HepG2 (cell line): ENCODE measurements around the gene HAUS7.

Experiments used
- AGO1 ChIP-seq: fragments of 200-400 bp; formaldehyde crosslinking; IDR thresholded peaks from 2 replicates; pipeline ENCODE4 v1.6.1; 2017; ENCODE audit warnings: mild to moderate bottlenecking, low read depth, low read length, moderate library complexity; ENCODE audit not compliant: poor library complexity, severe bottlenecking
- ZBTB4 ChIP-seq: sonication (generic); formaldehyde crosslinking; IDR thresholded peaks from 2 replicates; pipeline ENCODE4 v1.4.0; 2020; ENCODE audit warnings: missing genetic modification reagents, mild to moderate bottlenecking, borderline replicate concordance
- ZBTB49 ChIP-seq: sonication (generic); formaldehyde crosslinking; IDR thresholded peaks from 2 replicates; pipeline ENCODE4 v1.4.0; 2020; ENCODE audit warnings: missing genetic modification reagents, borderline replicate concordance
- ZNF274 ChIP-seq: sonication (generic); formaldehyde crosslinking; IDR thresholded peaks from 2 replicates; pipeline ENCODE4 v1.5.1; 2020; ENCODE audit warnings: mild to moderate bottlenecking, missing genetic modification reagents
- ZNF362 ChIP-seq: sonication (generic); formaldehyde crosslinking; IDR thresholded peaks from 2 replicates; pipeline ENCODE4 v1.4.0; 2020; ENCODE audit warnings: missing genetic modification reagents, mild to moderate bottlenecking, borderline replicate concordance
- TF ChIP-seq, protein P1 (sequence below): sonication (generic); formaldehyde crosslinking; IDR thresholded peaks from 2 replicates; pipeline ENCODE4 v1.5.0; 2020; ENCODE audit warnings: mild to moderate bottlenecking, missing genetic modification reagents, moderate library complexity
- TF ChIP-seq, protein P2 (sequence below): IDR thresholded peaks from 2 replicates; pipeline ENCODE4 v1.6.1; 2016; ENCODE audit warnings: control low read depth

DNA sequence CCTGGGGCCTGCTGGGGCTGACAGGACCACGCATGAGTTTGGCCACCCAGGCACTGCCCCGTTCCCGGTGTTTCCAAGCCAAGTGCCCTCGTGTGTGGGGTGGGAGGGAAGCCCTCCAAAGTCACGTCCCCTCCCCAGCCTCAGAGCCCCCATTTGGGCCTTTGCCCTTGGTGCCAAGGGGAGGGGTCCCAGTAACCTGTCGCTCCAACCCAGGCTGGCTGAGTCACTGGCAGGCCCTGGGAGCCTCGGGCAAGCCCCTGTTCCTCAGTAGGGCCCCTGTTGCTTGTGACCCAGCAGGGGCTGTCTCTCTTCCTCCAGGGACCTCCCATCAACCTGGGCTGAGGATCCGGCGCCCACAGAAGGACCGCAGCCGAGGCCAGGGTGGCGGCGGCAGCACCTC lies 10.7 kb upstream of the HAUS7 start:
- TF ChIP-seq ZBTB49 (CRISPR knock-in tag) (no peak), AGO1 (no peak), ZBTB4 (CRISPR knock-in tag) (no peak), ZNF274 (CRISPR knock-in tag) (no peak), ZNF362 (CRISPR knock-in tag) (no peak)
- TF ChIP-seq, protein P1, sequence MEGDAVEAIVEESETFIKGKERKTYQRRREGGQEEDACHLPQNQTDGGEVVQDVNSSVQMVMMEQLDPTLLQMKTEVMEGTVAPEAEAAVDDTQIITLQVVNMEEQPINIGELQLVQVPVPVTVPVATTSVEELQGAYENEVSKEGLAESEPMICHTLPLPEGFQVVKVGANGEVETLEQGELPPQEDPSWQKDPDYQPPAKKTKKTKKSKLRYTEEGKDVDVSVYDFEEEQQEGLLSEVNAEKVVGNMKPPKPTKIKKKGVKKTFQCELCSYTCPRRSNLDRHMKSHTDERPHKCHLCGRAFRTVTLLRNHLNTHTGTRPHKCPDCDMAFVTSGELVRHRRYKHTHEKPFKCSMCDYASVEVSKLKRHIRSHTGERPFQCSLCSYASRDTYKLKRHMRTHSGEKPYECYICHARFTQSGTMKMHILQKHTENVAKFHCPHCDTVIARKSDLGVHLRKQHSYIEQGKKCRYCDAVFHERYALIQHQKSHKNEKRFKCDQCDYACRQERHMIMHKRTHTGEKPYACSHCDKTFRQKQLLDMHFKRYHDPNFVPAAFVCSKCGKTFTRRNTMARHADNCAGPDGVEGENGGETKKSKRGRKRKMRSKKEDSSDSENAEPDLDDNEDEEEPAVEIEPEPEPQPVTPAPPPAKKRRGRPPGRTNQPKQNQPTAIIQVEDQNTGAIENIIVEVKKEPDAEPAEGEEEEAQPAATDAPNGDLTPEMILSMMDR (CRISPR knock-in tag) = no peak
- TF ChIP-seq, protein P2, sequence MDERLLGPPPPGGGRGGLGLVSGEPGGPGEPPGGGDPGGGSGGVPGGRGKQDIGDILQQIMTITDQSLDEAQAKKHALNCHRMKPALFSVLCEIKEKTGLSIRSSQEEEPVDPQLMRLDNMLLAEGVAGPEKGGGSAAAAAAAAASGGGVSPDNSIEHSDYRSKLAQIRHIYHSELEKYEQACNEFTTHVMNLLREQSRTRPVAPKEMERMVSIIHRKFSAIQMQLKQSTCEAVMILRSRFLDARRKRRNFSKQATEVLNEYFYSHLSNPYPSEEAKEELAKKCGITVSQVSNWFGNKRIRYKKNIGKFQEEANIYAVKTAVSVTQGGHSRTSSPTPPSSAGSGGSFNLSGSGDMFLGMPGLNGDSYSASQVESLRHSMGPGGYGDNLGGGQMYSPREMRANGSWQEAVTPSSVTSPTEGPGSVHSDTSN (CRISPR knock-in tag) = no peak
